Neural cell (in vitro differentiated cells): ENCODE data around the gene CRYGN. TPM values are rescaled to one million over a fixed set of nuclear protein-coding genes. Genes with fewer than 3 reads are reported as not detected.

Source experiments
- H2AFZ ChIP-seq: fragments of 200-600, 300-800 bp; sonication (generic), shearing (Covaris generic); 2 replicates; pipeline ENCODE4 v1.6.0; 2014; ENCODE audit warnings: low read depth, mild to moderate bottlenecking, antibody characterized with exemption, low read length, moderate library complexity
- H3F3A ChIP-seq: fragments of 200-600 bp; shearing (Covaris generic); 2 replicates; pipeline ENCODE4 v1.6.1; 2016; ENCODE audit warnings: mild to moderate bottlenecking, moderate library complexity, mixed read lengths, antibody characterized with exemption, low read length; ENCODE audit not compliant: insufficient read depth, poor library complexity, severe bottlenecking
- H3K27ac ChIP-seq: fragments of 200-600, 300-800 bp; sonication (generic), shearing (Covaris generic); 2 replicates; pipeline ENCODE4 v1.5.1; 2014; ENCODE audit warnings: mild to moderate bottlenecking, low read length, moderate library complexity
- H3K27me3 ChIP-seq: fragments of 300-800, 200-600 bp; sonication (generic), shearing (Covaris generic); 2 replicates; pipeline ENCODE4 v1.6.0; 2014; ENCODE audit warnings: mild to moderate bottlenecking, low read depth, low read length, moderate library complexity; ENCODE audit not compliant: insufficient read depth
- H3K36me3 ChIP-seq: fragments of 300-800, 200-600 bp; sonication (generic), shearing (Covaris generic); 2 replicates; pipeline ENCODE4 v1.5.1; 2014; ENCODE audit warnings: mild to moderate bottlenecking, antibody characterized with exemption, low read length, moderate library complexity; ENCODE audit not compliant: insufficient read depth
- H3K4me2 ChIP-seq: fragments of 300-800, 200-600 bp; sonication (generic), shearing (Covaris generic); 2 replicates; pipeline ENCODE4 v1.6.0; 2014; ENCODE audit warnings: mild to moderate bottlenecking, low read length
- H3K4me3 ChIP-seq: fragments of 300-800, 200-600 bp; sonication (generic), shearing (Covaris generic); 2 replicates; pipeline ENCODE4 v1.5.1; 2014; ENCODE audit warnings: mild to moderate bottlenecking, low read length, moderate library complexity
- H3K79me2 ChIP-seq: fragments of 200-600 bp; shearing (Covaris generic); replicated peaks from 2 replicates; pipeline ENCODE4 v1.6.0; 2014; ENCODE audit warnings: mild to moderate bottlenecking, low read length, moderate library complexity; ENCODE audit not compliant: insufficient read depth
- H3K9ac ChIP-seq: fragments of 300-800, 200-600 bp; sonication (generic), shearing (Covaris generic); 2 replicates; pipeline ENCODE4 v1.6.1; 2016; ENCODE audit warnings: mild to moderate bottlenecking, low read length, mixed read lengths
- H3K9me2 ChIP-seq: fragments of 200-600 bp; shearing (Covaris generic); 2 replicates; pipeline ENCODE4 v1.6.1; 2016; ENCODE audit warnings: mild to moderate bottlenecking, low read length, mixed read lengths; ENCODE audit not compliant: insufficient read depth
- H3K9me3 ChIP-seq: fragments of 200-600, 300-800 bp; sonication (generic), shearing (Covaris generic); 2 replicates; pipeline ENCODE4 v1.6.1; 2016; ENCODE audit warnings: mild to moderate bottlenecking, mixed run types, low read length, moderate library complexity, mixed read lengths
- H4K20me1 ChIP-seq: fragments of 200-600 bp; shearing (Covaris generic); 2 replicates; pipeline ENCODE4 v1.6.1; 2016; ENCODE audit warnings: mild to moderate bottlenecking, mixed run types; ENCODE audit not compliant: insufficient read depth
- CTCF ChIP-seq: fragments of 450-650 bp; IDR thresholded peaks from 2 replicates; pipeline ENCODE4 v1.5.1; 2014; ENCODE audit warnings: antibody characterized with exemption, mild to moderate bottlenecking, moderate library complexity; ENCODE audit not compliant: poor library complexity, severe bottlenecking
- EP300 ChIP-seq: fragments of 450-650 bp; conservative IDR thresholded peaks from 2 replicates; pipeline ENCODE4 v1.6.1; 2014; ENCODE audit warnings: antibody characterized with exemption, mild to moderate bottlenecking, moderate library complexity; ENCODE audit not compliant: poor library complexity, severe bottlenecking
- EZH2 ChIP-seq: fragments of 200-600, 300-800 bp; shearing (Covaris generic), sonication (generic); IDR thresholded peaks from 2 replicates; pipeline ENCODE4 v1.6.1; 2014; ENCODE audit warnings: antibody characterized with exemption, low read length, borderline replicate concordance, mild to moderate bottlenecking; ENCODE audit not compliant: insufficient read depth, poor library complexity, severe bottlenecking
- MXI1 ChIP-seq: fragments of 450-650 bp; conservative IDR thresholded peaks from 2 replicates; pipeline ENCODE4 v1.6.1; 2014; ENCODE audit warnings: antibody characterized with exemption, mild to moderate bottlenecking; ENCODE audit not compliant: poor library complexity, severe bottlenecking
- POLR2AphosphoS5 ChIP-seq: IDR thresholded peaks from 2 replicates; pipeline ENCODE4 v1.6.1; 2012
- RAD21 ChIP-seq: fragments of 450-650 bp; conservative IDR thresholded peaks from 2 replicates; pipeline ENCODE4 v1.6.1; 2014; ENCODE audit warnings: antibody characterized with exemption, mild to moderate bottlenecking, moderate library complexity
- REST ChIP-seq: IDR thresholded peaks from 2 replicates; pipeline ENCODE4 v1.6.1; 2012; ENCODE audit warnings: borderline replicate concordance
- SMC3 ChIP-seq: fragments of 450-650 bp; conservative IDR thresholded peaks from 2 replicates; pipeline ENCODE4 v1.6.1; 2014; ENCODE audit warnings: antibody characterized with exemption, mild to moderate bottlenecking, moderate library complexity; ENCODE audit not compliant: poor library complexity
- TAF1 ChIP-seq: IDR thresholded peaks from 2 replicates; pipeline ENCODE4 v1.6.1; 2012; ENCODE audit warnings: low read depth
- polyA plus RNA-seq: library from polyadenylated mRNA; depleted of rRNA; stranded (reverse); fragments of >200 nt; gene quantifications from 2 replicates; pipeline ENCODE4 v1.2.3, GENCODE V29; 2014

The CRYGN gene
- polyA plus RNA-seq, 1 donor from 2014 or later: not detected

- peaks cover 5% of the 10 kb centered on the region for H3K9me3 ChIP-seq
- H2AFZ ChIP-seq: no peak overlapping the region
- no peaks in the 10 kb centered on the region for H3K36me3 ChIP-seq
- H3K9me2 ChIP-seq: no peaks in the 10 kb centered on the region
- no peak overlapping the region for H3K4me3 ChIP-seq
- TF ChIP-seq REST (no peak), MXI1 (no peak), RAD21 (no peak), TAF1 (no peak), EP300 (no peak), CTCF (no peak), SMC3 (no peak), EZH2 (no peak), POLR2AphosphoS5 (no peak)
- H3K4me2 ChIP-seq: no peak overlapping the region
- H3K27me3 ChIP-seq: no peaks in the 10 kb centered on the region
- H4K20me1 ChIP-seq: no peaks in the 10 kb centered on the region
- H3K79me2 ChIP-seq: no peaks in the 10 kb centered on the region
- no peak overlapping the region for H3K27ac ChIP-seq
- no peak overlapping the region for H3K9ac ChIP-seq
- H3F3A ChIP-seq: no peaks in the 10 kb centered on the region
These were observed 14.1 kb downstream of the CRYGN start for GRCh38 chr7:151425670-151426440.

- no peak overlapping the region for H3K4me2 ChIP-seq
- no peaks in the 10 kb centered on the region for H4K20me1 ChIP-seq
These were observed 15.1 kb downstream of the CRYGN start for GRCh38 chr7:151424799-151425198.

More at GRCh38 chr7:151424799-151425198, 15.1 kb downstream of the CRYGN start:
- Histone ChIP-seq H2AFZ (no peak overlapping the region), H3K4me3 (no peak overlapping the region), H3K36me3 (no peaks in the 10 kb centered on the region), H3K9me3 (peaks cover 5% of the 10 kb centered on the region), H3K79me2 (no peaks in the 10 kb centered on the region), H3K9ac (no peak overlapping the region), H3K9me2 (no peaks in the 10 kb centered on the region), H3K27ac (no peak overlapping the region), H3K27me3 (no peaks in the 10 kb centered on the region), H3F3A (no peaks in the 10 kb centered on the region)
- TF ChIP-seq TAF1 (no peak), POLR2AphosphoS5 (no peak), MXI1 (no peak), RAD21 (no peak), EP300 (no peak), EZH2 (no peak), CTCF (no peak), REST (no peak), SMC3 (no peak)
